Endothelial cell of hepatic sinusoid (primary cell): Measurements from ENCODE around the gene MIS12.

Source experiments
- in situ Hi-C: cut with HindIII; loops from 2 replicates; pipeline ENCODE4 v1.10.0; 2017; ENCODE audit warnings: low sequenced_read_pairs

Gene MIS12

DNA sequence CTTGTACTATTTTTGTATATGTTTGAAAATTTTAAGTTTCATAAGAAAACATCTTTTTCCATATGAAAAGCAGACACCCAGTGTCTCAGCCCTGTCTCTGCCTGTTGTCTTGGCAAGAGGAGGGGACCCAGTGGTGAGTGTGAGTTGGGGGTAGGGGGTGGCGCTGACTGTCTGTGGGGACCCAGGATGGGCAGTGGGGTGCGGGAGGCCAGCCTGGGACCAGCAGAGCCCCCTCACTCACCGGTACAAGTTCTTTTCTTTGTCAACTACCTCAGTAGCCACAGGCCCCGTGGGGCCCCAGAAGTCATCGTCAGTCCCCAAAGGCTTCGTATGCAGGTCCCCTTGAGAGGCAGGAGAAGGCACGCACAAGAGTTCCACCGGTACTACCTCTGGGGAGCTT, 46.2 kb downstream of the MIS12 start:
- in situ Hi-C loops, result no loop called here

DNA sequence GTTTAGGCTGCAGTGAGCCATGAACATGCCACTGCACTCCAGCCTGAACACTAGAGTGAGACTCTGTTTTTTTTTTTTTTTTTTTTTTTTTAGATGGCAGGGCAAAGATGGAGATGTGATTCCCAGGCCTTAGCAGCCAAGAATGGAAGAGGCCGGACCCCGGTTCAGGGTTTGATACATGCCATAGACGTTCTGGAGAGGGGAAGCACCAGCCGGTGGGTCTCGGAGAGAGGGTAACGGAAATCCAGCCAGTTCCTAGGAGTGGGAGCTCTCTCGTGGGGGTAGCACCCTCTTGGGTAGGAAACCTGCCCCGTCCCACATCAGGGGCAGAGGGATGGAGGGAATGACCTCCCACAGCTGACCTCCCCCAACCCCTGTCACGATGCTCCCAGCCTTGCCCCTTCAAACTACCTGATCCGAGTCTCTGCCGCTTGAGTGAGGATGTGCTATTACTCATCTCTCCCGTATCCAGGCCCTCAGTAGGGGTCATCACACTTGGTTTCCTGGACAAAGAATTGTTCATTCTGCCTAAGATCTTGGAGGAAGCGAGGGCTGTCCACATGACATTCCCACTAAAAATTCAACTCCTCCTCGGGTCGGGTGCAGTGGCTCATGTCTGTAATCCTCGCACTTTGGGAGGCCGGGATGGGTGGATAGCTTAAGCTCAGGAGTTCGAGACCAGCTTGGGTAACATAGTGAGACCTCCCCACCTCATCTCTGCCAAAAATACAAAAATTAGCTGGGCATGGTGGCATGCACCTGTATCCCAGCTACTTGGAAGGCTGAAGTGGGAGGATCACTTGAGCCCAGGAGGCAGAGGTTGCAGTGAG, 47.3 kb downstream of the MIS12 start:
- in situ Hi-C loops, result no loop called here

DNA sequence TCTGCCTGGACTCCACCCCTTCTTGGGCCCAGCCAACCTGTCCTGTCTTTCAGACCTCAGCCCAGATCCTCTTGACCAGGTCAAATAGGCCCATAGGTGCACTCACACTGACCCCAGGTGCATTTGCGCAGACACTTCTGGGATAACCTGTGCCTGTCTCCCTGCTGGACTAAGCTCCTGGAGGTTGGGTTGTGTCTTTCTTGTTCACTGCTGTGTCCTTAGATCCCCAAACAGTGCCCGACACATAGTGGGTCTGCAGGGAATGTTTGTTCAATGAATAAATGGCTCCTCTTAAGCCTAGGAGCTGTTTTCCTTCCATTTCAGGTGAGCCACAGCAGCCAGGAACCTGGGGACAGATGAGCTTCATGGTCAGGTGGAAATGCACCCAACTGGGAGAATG, 49.1 kb downstream of the MIS12 start:
- in situ Hi-C loops, result no loop called here

DNA sequence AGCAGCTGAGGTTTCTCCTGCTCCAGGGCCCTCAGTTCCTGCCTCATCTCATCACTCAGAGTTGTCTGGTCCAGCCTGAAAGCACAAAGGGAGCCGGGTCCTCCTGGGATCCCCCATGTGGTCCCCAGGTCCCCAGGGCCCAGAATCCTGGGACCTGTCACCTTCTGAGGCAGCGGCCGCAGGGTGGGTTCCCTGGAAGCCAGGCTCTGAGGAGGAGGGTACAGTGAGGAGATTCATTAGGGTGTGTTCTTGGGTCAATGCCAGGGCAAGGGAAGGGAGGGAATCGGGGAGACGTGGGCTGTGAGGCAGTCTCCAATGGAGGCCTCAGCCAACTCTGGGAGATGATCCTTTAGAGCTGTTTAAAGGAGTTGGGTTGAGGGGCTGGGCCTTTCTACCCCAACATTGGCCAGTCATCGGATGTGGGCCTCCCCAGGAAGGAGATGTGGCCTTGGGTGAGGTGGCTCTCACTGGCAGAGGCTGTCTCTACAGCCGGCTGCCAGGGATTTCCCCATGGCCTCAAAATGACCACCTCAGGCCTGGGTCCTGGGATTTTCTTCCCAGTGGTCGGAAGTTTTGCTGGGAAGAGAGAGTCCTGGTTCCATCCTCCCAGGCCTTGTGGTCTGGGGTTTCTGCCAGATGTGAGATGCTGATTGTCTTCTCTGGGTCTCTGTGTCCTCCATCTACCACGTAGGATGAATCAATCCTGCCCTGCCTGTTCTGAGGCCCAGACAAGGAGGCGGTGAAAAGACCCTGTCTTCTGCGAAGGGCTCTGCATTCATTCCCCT, 50.7 kb downstream of the MIS12 start:
- in situ Hi-C loops, result no loop called here

DNA sequence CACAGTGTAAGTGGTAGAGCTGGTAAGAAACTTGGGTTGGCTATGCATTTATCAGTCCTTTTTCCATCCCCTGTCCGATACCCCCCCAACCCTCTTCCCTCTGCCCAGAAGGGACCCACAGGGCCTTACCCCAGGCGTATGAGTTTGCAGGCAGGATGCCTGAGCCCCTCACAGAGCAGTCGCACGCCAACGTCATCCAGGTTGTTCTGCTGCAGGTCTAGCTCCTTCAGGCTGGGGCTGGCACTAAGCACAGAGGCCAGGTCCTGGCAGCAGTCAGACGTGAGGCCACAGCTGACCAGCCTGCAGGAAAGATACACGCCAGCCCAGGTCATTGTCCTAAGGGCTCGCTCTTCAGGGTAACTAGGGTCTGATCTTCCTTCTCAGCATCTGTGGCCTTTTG, 52.9 kb downstream of the MIS12 start:
- in situ Hi-C loops, result no loop called here

DNA sequence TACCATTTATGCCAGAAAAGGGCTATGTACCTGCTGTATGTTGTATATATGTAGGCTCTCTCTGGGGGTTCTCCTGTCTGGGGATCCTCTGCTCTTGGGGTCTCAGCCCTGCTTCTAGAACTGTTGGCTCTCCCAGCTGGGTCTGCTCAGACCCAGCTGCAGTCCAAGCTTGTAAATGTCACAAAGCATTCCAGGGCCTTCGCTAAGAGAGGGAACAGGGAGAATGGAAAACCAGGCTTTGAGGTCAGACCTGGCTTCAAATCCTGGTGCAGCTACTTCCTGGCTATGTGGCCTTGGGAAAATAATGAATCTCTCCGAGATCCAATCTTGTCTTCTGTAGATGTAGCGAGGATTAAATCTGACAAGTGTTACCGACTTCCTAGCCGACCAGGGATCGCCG, 54.0 kb downstream of the MIS12 start:
- in situ Hi-C loops, result no loop called here
